Gastroesophageal sphincter (tissue), 3 donors: ENCODE data around the gene PLCH1.

Experiments
- CTCF ChIP-seq, 4 experiments: fragments of 200-600 bp in 2 of 4; fragments of 450-650 bp in 2 of 4; sonication (generic) in 1 of 4; IDR thresholded peaks; one replicate each; pipeline ENCODE4 v1.5.1; 2017 to 2019; ENCODE audit warnings: antibody characterized with exemption in 4 of 4, mild to moderate bottlenecking in 2 of 4, moderate library complexity in 2 of 4
- POLR2AphosphoS5 ChIP-seq: sonication (generic); formaldehyde crosslinking; IDR thresholded peaks from one replicate; pipeline ENCODE4 v1.6.1; 2017; ENCODE audit warnings: antibody characterized with exemption

GRCh38 chr3:155426524-155427230 is 318.2 kb downstream of the PLCH1 start:
- TF ChIP-seq POLR2AphosphoS5 (no peak), CTCF (IDR thresholded peaks at IDR 0.05) (no peak)
